MM.1S (cell line): ENCODE measurements around the gene PGA4.
A peak's percentile ranks its signal among the peaks of the same experiment; 100 is the strongest.

ENCODE experiments used
- DNase-seq: peaks from one replicate; pipeline ENCODE4 v3.0.0-alpha.2; 2015
- H2AFZ ChIP-seq: fragments of 300-600 bp; sonication (generic); 2 replicates; pipeline ENCODE4 v1.6.0; 2016; ENCODE audit warnings: antibody characterized with exemption, low read length
- H3F3A ChIP-seq: fragments of 300-600 bp; sonication (generic); 2 replicates; pipeline ENCODE4 v1.6.1; 2016; ENCODE audit warnings: mild to moderate bottlenecking, antibody characterized with exemption, low read length, moderate library complexity, mixed read lengths; ENCODE audit not compliant: insufficient read depth
- H3K27ac ChIP-seq: fragments of 300-600 bp; sonication (generic); 2 replicates; pipeline ENCODE4 v1.5.1; 2016; ENCODE audit warnings: mild to moderate bottlenecking, low read length
- H3K27me3 ChIP-seq: fragments of 300-600 bp; sonication (generic); replicated peaks from 2 replicates; pipeline ENCODE4 v1.6.0; 2016; ENCODE audit warnings: low read length; ENCODE audit not compliant: insufficient read depth
- H3K36me3 ChIP-seq: fragments of 300-600 bp; sonication (generic); replicated peaks from 2 replicates; pipeline ENCODE4 v1.6.1; 2016; ENCODE audit warnings: mild to moderate bottlenecking, low read length, mixed read lengths; ENCODE audit not compliant: insufficient read depth
- H3K4me1 ChIP-seq: fragments of 300-600 bp; sonication (generic); 2 replicates; pipeline ENCODE4 v1.6.1; 2016; ENCODE audit warnings: low read length, mixed read lengths
- H3K4me2 ChIP-seq: fragments of 300-600 bp; sonication (generic); 2 replicates; pipeline ENCODE4 v1.6.0; 2016; ENCODE audit warnings: low read depth, low read length
- H3K4me3 ChIP-seq: fragments of 300-600 bp; sonication (generic); 2 replicates; pipeline ENCODE4 v1.5.1; 2016; ENCODE audit warnings: low read length, mixed read lengths
- H3K79me2 ChIP-seq: fragments of 300-600 bp; sonication (generic); 2 replicates; pipeline ENCODE4 v1.6.1; 2016; ENCODE audit warnings: mixed run types, low read length, mixed read lengths
- H3K9ac ChIP-seq: fragments of 300-600 bp; sonication (generic); 2 replicates; pipeline ENCODE4 v1.6.1; 2016; ENCODE audit warnings: low read length, mixed read lengths
- H3K9me2 ChIP-seq: fragments of 300-600 bp; sonication (generic); replicated peaks from 2 replicates; pipeline ENCODE4 v1.6.1; 2016; ENCODE audit warnings: mild to moderate bottlenecking, low read length, mixed read lengths; ENCODE audit not compliant: insufficient read depth
- H3K9me3 ChIP-seq: fragments of 300-600 bp; sonication (generic); replicated peaks from 2 replicates; pipeline ENCODE4 v1.6.1; 2016; ENCODE audit warnings: mild to moderate bottlenecking, low read length, mixed read lengths; ENCODE audit not compliant: insufficient read depth
- H4K20me1 ChIP-seq: fragments of 300-600 bp; sonication (generic); 2 replicates; pipeline ENCODE4 v1.6.1; 2016; ENCODE audit warnings: mild to moderate bottlenecking, low read length, moderate library complexity, mixed read lengths; ENCODE audit not compliant: insufficient read depth
- EZH2 ChIP-seq: fragments of 300-600 bp; sonication (generic); optimal IDR thresholded peaks from 2 replicates; pipeline ENCODE3; 2017; ENCODE audit warnings: low read depth, mild to moderate bottlenecking, antibody characterized with exemption, low read length, mixed read lengths
- EZH2phosphoT487 ChIP-seq: fragments of 300-600 bp; sonication (generic); IDR thresholded peaks from 2 replicates; pipeline ENCODE4 v1.6.1; 2018; ENCODE audit warnings: antibody characterized with exemption, low read length
- TF ChIP-seq, protein P1 (sequence below): fragments of 300-600 bp; sonication (generic); IDR thresholded peaks from 2 replicates; pipeline ENCODE4 v1.5.1; 2016; ENCODE audit warnings: antibody characterized with exemption, low read length, mixed read lengths

PGA4 gene

DNA sequence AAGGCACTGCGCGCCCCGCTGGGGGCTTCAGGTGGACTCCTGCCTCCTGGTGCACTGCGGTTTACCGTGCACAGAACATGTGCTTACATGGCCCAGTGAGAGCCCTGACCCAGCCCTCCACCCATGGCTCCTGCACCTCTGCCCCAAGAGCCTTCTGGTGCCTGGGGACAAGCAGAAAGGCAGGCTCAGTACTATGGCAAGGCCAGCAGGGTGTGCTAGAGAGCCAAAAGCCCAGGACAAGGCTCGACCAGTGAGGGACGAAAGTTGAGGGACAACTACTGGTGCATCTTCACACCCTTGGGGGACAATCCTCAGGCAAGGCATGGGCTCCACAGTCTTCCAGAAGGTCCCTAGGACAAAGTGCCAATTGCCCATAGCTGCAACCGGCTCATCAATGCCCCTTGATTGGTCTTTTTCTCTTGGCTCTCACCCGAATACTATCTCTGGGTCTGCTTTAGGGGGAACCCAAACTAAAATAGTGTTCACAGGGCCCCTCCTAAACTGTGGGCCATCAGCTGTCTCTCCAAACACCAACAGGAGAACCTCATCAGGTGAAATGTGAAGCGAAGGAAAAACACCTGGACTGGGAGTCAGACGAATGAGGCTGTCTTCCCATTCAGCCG lies 32.4 kb downstream of the PGA4 start:
- H3K9me3 ChIP-seq, result no peaks in the 10 kb centered on the region
- H3K9ac ChIP-seq, result no peak overlapping the region
- no peak overlapping the region for H3K27ac ChIP-seq
- H3K27me3 ChIP-seq, result no peaks in the 10 kb centered on the region
- TF ChIP-seq EZH2phosphoT487, result no peak
- TF ChIP-seq, protein P1, sequence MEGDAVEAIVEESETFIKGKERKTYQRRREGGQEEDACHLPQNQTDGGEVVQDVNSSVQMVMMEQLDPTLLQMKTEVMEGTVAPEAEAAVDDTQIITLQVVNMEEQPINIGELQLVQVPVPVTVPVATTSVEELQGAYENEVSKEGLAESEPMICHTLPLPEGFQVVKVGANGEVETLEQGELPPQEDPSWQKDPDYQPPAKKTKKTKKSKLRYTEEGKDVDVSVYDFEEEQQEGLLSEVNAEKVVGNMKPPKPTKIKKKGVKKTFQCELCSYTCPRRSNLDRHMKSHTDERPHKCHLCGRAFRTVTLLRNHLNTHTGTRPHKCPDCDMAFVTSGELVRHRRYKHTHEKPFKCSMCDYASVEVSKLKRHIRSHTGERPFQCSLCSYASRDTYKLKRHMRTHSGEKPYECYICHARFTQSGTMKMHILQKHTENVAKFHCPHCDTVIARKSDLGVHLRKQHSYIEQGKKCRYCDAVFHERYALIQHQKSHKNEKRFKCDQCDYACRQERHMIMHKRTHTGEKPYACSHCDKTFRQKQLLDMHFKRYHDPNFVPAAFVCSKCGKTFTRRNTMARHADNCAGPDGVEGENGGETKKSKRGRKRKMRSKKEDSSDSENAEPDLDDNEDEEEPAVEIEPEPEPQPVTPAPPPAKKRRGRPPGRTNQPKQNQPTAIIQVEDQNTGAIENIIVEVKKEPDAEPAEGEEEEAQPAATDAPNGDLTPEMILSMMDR, result peak; percentile 87
- no peaks in the 10 kb centered on the region for H3K4me1 ChIP-seq
- H3K36me3 ChIP-seq, result no peaks in the 10 kb centered on the region
- H3K79me2 ChIP-seq, result no peaks in the 10 kb centered on the region
- H3F3A ChIP-seq, result no peaks in the 10 kb centered on the region
- no peak overlapping the region for H3K4me2 ChIP-seq
- no peaks in the 10 kb centered on the region for H3K9me2 ChIP-seq
- no peak overlapping the region for H3K4me3 ChIP-seq
- no peaks in the 10 kb centered on the region for H4K20me1 ChIP-seq
- H2AFZ ChIP-seq, result peak overlapping the region; percentile 17; the same call in 1 of the 2 replicates
- peak; percentile 57 for DNase-seq

DNA sequence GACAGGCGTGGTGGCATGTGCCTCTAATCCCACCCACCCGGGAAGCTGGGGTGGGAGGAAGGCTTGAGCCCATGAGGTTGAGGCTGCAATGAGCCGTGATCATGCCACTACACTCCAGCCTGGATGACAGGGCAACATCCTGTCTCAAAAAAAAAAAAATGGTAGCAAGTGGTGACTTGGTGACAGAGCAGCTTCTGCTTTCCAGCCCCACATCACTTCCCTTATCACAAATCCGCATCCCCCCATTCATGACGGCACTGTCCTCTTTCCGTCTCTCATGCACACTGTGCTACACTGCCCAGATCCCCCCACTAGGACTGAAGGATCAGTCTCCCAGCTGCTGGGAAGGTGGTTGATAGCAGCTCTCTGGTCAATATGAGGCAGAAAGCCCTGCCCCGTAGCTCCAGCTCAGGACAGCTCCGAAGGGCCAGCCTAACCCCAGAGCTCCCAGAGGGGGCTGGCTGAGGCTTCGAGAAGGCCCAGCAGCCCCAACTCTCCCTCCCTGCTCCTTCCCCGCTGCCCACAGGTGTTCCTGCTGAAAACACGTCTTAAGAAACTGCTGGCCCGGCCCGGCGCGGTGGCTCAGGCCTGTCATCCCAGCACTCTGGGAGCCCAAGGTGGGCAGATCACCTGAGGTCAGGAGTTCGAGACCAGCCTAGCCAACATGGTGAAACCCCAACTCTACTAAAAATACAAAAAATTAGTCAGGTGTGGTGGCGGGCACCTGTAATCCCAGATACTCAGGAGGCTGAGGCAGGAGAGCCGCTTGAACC lies 34.7 kb downstream of the PGA4 start:
- DNase-seq, result no peak
- H3K9me2 ChIP-seq, result no peaks in the 10 kb centered on the region
- H2AFZ ChIP-seq, result no peak overlapping the region
- H3K4me2 ChIP-seq, result no peak overlapping the region
- H3K4me1 ChIP-seq, result no peaks in the 10 kb centered on the region
- H3K79me2 ChIP-seq, result no peaks in the 10 kb centered on the region
- H3K4me3 ChIP-seq, result no peak overlapping the region
- H3K9ac ChIP-seq, result no peak overlapping the region
- H3K9me3 ChIP-seq, result no peaks in the 10 kb centered on the region
- TF ChIP-seq, protein P1, result no peak
- TF ChIP-seq EZH2 (no peak), EZH2phosphoT487 (no peak)
- no peaks in the 10 kb centered on the region for H3K36me3 ChIP-seq
- no peak overlapping the region for H3K27ac ChIP-seq
- H3K27me3 ChIP-seq, result no peaks in the 10 kb centered on the region
- no peaks in the 10 kb centered on the region for H4K20me1 ChIP-seq
- no peaks in the 10 kb centered on the region for H3F3A ChIP-seq

DNA sequence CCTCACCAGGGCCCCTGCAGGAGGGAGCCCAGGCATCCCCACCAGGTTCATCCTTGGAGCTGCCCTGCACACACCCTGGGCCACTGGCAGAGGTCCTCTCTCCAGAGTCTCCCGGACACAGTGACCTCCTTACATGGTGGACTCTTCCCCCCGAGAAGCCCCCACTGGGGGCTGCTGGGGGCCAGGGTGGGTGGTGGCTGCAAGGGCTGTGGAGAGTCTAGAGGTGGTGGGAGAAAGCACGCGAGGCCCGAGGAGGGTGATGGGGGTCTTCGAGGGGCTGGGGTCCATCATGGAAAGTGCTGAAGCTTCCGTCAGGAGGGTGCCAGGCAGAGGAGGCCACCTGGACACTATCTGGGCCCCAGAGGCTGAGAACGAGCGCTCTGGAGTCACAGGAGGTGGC lies 36.4 kb downstream of the PGA4 start:
- no peak overlapping the region for H3K4me3 ChIP-seq
- H3K4me1 ChIP-seq, result no peaks in the 10 kb centered on the region
- H3K27ac ChIP-seq, result no peak overlapping the region
- TF ChIP-seq EZH2phosphoT487, result no peak
- TF ChIP-seq, protein P1, result no peak
- no peak for DNase-seq
- no peaks in the 10 kb centered on the region for H3K9me2 ChIP-seq
- H3K36me3 ChIP-seq, result no peaks in the 10 kb centered on the region
- H4K20me1 ChIP-seq, result no peaks in the 10 kb centered on the region
- no peaks in the 10 kb centered on the region for H3K27me3 ChIP-seq
- H3K9me3 ChIP-seq, result no peaks in the 10 kb centered on the region
- no peak overlapping the region for H3K4me2 ChIP-seq
- no peak overlapping the region for H3K9ac ChIP-seq
- H3K79me2 ChIP-seq, result no peaks in the 10 kb centered on the region
- no peaks in the 10 kb centered on the region for H3F3A ChIP-seq
- H2AFZ ChIP-seq, result no peak overlapping the region
